K562 (cell line): ENCODE data around the gene TUBB1. TPM values are rescaled to one million over a fixed set of nuclear protein-coding genes. Genes with fewer than 3 reads are reported as not detected.

ENCODE experiments used
- CHCHD3 ChIP-seq: fragments of 250-450 bp; sonication (Bioruptor Pico); IDR thresholded peaks from 2 replicates; pipeline ENCODE4 v2.1.2; 2022; ENCODE audit warnings: mild to moderate bottlenecking
- DMBX1 ChIP-seq: fragments of 250-450 bp; sonication (Bioruptor Pico); IDR thresholded peaks from 2 replicates; pipeline ENCODE4 v1.8.0; 2022; ENCODE audit warnings: inconsistent platforms, mild to moderate bottlenecking, moderate library complexity, borderline replicate concordance
- DNMT1 ChIP-seq: fragments of 450-650 bp; IDR thresholded peaks from 2 replicates; pipeline ENCODE4 v1.6.1; 2016; ENCODE audit warnings: antibody characterized with exemption, mild to moderate bottlenecking
- ETV6 ChIP-seq, 3 experiments: fragments of 150-350 bp in 1 of 3; sonication (generic) in 1 of 3; formaldehyde crosslinking in 1 of 3; IDR thresholded peaks; 2 replicates each; pipeline versions ENCODE4 v1.6.1 to v1.8.0; 2014 to 2022; ENCODE audit warnings: borderline replicate concordance in 2 of 3, low read depth in 2 of 3, antibody characterized with exemption in 1 of 3, low read length in 1 of 3, mild to moderate bottlenecking in 1 of 3, missing genetic modification reagents in 1 of 3
- HDAC3 ChIP-seq: fragments of 450-650 bp; IDR thresholded peaks from 2 replicates; pipeline ENCODE4 v1.6.1; 2018; ENCODE audit warnings: borderline replicate concordance, mild to moderate bottlenecking, moderate library complexity; ENCODE audit not compliant: partially characterized antibody
- HEY1 ChIP-seq: fragments of 250-450 bp; sonication (Bioruptor Pico); IDR thresholded peaks from 2 replicates; pipeline ENCODE4 v1.5.0; 2020; ENCODE audit warnings: mild to moderate bottlenecking, moderate library complexity, borderline replicate concordance
- MIER1 ChIP-seq: fragments of 450-650 bp; IDR thresholded peaks from 2 replicates; pipeline ENCODE4 v1.6.1; 2016; ENCODE audit warnings: antibody characterized with exemption, mild to moderate bottlenecking, low read depth
- NFE2 ChIP-seq: IDR thresholded peaks from 2 replicates; pipeline ENCODE4 v1.6.1; 2014; ENCODE audit warnings: antibody characterized with exemption, low read depth
- PATZ1 ChIP-seq: fragments of 250-450 bp; sonication (Bioruptor Pico); IDR thresholded peaks from 2 replicates; pipeline ENCODE4 v1.5.0; 2020; ENCODE audit warnings: mild to moderate bottlenecking, borderline replicate concordance
- PHF21A ChIP-seq: fragments of 450-650 bp; IDR thresholded peaks from 2 replicates; pipeline ENCODE4 v1.6.1; 2017; ENCODE audit warnings: low read depth, borderline replicate concordance
- RBM17 ChIP-seq: fragments of 200-400 bp; formaldehyde crosslinking; IDR thresholded peaks from 2 replicates; pipeline ENCODE4 v1.6.1; 2017; ENCODE audit warnings: low read depth, mild to moderate bottlenecking, low read length, borderline replicate concordance
- RCOR1 ChIP-seq, 2 experiments: IDR thresholded peaks; 2 replicates each; pipeline ENCODE4 v1.6.1; 2012; ENCODE audit warnings: low read depth in 2 of 2, low read length in 2 of 2, borderline replicate concordance in 1 of 2, improper control_type of control experiment in 1 of 2
- SMARCE1 ChIP-seq: fragments of 450-650 bp; IDR thresholded peaks from 2 replicates; pipeline ENCODE4 v1.7.1; 2016; ENCODE audit warnings: mild to moderate bottlenecking
- TCF3 ChIP-seq: sonication (generic); formaldehyde crosslinking; IDR thresholded peaks from 2 replicates; pipeline ENCODE4 v1.4.0; 2020; ENCODE audit warnings: mild to moderate bottlenecking, missing genetic modification reagents
- TSC22D4 ChIP-seq: fragments of 450-650 bp; IDR thresholded peaks from 2 replicates; pipeline ENCODE4 v1.6.1; 2016; ENCODE audit warnings: missing genetic modification characterization, missing biosample characterization, control low read depth
- ZBTB17 ChIP-seq: fragments of 450-650 bp; formaldehyde crosslinking; IDR thresholded peaks from 2 replicates; pipeline ENCODE4 v1.4.0; 2020; ENCODE audit warnings: mild to moderate bottlenecking
- ZEB2 ChIP-seq: fragments of 450-650 bp; IDR thresholded peaks from 2 replicates; pipeline ENCODE4 v1.6.1; 2016
- ZHX1 ChIP-seq: fragments of 150-350 bp; conservative IDR thresholded peaks from 2 replicates; pipeline ENCODE4 v1.6.1; 2014; ENCODE audit warnings: low read length
- ZNF507 ChIP-seq: conservative IDR thresholded peaks from 2 replicates; pipeline ENCODE4 v1.6.1; 2017; ENCODE audit warnings: missing genetic modification characterization, missing compliant biosample characterization
- ZNF57 ChIP-seq: fragments of 450-650 bp; formaldehyde crosslinking; IDR thresholded peaks from 2 replicates; pipeline ENCODE4 v1.4.0; 2020; ENCODE audit warnings: mild to moderate bottlenecking, moderate library complexity
- polyA plus RNA-seq, 8 experiments: library from polyadenylated mRNA; depleted of rRNA in 4 of 8; stranded (reverse) in 5 of 8; unstranded in 3 of 8; fragments of >200 nt; fragmentation: Nextera tagmentation in 2 of 8; fragmentation: Illumina TruSeq in 1 of 8; extraction: Ambion mirVana in 2 of 8; extraction: Trizol in 1 of 8; gene quantifications; 2 replicates each; pipeline versions ENCODE4 v1.2.1 to v1.2.3, GENCODE V29; 2011 to 2014; ENCODE audit warnings: inconsistent platforms in 1 of 8, missing spikeins in 1 of 8
- total RNA-seq, 7 experiments: library from RNA; depleted of rRNA in 6 of 7; stranded (reverse); fragments of >200 nt in 6 of 7; fragmentation: Illumina TruSeq in 2 of 7; extraction: Trizol in 2 of 7; gene quantifications; 2 replicates each; pipeline versions ENCODE4 v1.2.1 to v1.2.3, GENCODE V29; 2011 to 2021; ENCODE audit warnings: low replicate concordance in 1 of 7
- TF ChIP-seq, protein P1 (sequence below): sonication (generic); formaldehyde crosslinking; IDR thresholded peaks from 2 replicates; pipeline ENCODE4 v1.9.0; 2022; ENCODE audit warnings: mild to moderate bottlenecking, missing genetic modification reagents
- TF ChIP-seq, protein P2 (sequence below): sonication (generic); IDR thresholded peaks from 2 replicates; pipeline ENCODE4 v1.6.1; 2016

Gene TUBB1
- total and polyA plus RNA-seq, 9 of the 15 experiments (the other 6 are each of a cell fraction or from before 2014, with no cell fraction given) = 1.5 to 3.9 (median 2.4) TPM

DNA sequence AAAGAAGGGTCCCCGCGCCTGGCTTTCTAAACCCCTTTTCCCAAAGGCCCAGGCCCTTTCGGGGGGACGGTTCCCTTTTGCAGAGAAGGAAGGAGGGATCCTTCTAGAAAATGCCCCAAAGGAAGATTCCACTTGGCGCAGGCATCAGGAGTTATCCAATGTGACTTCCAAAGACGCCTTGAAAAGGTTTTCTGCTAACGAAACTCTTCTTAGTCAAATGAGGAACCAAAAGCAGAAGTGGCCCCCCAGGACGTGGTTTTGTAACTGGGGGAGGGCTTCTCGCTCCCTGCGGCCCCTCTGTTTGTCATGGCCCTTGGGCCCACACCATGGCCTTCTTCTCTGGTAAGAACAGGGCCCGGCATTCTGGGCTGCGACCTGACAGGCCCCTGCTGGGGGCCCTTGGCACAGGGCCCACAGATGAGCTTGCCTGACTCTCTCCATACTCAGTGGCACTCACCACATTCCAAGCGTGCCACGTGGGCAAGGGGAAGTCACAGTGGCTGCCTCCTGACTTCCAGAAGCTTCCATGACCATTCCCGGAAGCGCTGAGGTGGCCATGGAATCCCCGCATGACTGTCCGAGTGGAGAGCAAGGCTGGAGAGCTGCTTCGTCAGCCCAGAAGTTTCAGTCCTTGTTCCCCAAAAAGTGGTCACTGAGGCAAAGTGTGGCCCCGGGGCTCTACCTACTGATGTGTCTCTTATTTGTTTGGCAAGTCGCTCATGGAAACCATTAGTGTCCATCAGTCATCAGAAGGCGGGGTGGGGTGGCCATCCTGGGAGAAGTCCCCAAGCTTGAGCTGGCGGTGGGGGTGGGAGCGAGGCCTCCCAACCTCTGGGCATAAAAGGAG is 11.3 kb upstream of the TUBB1 start (continued):
- no peak for TF ChIP-seq ZHX1
- no peak for TF ChIP-seq TSC22D4 (tag)
- 0 out of 2 replicates have a peak, but pooled peaks have one; percentile 38 for TF ChIP-seq MIER1
- no peak for TF ChIP-seq CHCHD3
- TF ChIP-seq ZBTB17 (CRISPR knock-in tag) = no peak
- no peak for TF ChIP-seq DMBX1
- TF ChIP-seq PATZ1 (CRISPR knock-in tag) = peak; percentile 71; the same call in 1 of the 2 replicates
- TF ChIP-seq HEY1 = no peak
- no peak for TF ChIP-seq ZEB2
- TF ChIP-seq RBM17 = no peak
- TF ChIP-seq SMARCE1 = peak; percentile 66; the same call in 1 of the 2 replicates
- TF ChIP-seq ZNF57 = no peak
- TF ChIP-seq PHF21A = no peak
- TF ChIP-seq, protein P1, sequence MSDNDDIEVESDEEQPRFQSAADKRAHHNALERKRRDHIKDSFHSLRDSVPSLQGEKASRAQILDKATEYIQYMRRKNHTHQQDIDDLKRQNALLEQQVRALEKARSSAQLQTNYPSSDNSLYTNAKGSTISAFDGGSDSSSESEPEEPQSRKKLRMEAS (CRISPR knock-in tag) = peak; percentile 63; the same call in 1 of the 2 replicates
- no peak; the same call in 1 of the 2 replicates for TF ChIP-seq TCF3 (CRISPR knock-in tag)
- no peak for TF ChIP-seq ZNF507 (tag)
- TF ChIP-seq HDAC3 = no peak
- no peak for TF ChIP-seq NFE2
- no peak for TF ChIP-seq RCOR1 (IDR thresholded peaks at IDR 0.05; ENCODE audit: borderline replicate concordance in 1 of 2, low read depth in 2 of 2, low read length in 2 of 2)
- TF ChIP-seq ETV6 (IDR thresholded peaks at IDR 0.05; ENCODE audit: borderline replicate concordance in 1 of 2, low read depth in 2 of 2, low read length in 1 of 2) = no peak
- TF ChIP-seq ETV6 (CRISPR knock-in tag; IDR thresholded peaks at IDR 0.05; ENCODE audit: borderline replicate concordance) = no peak; the same call in 1 of the 2 replicates
- TF ChIP-seq, protein P2, sequence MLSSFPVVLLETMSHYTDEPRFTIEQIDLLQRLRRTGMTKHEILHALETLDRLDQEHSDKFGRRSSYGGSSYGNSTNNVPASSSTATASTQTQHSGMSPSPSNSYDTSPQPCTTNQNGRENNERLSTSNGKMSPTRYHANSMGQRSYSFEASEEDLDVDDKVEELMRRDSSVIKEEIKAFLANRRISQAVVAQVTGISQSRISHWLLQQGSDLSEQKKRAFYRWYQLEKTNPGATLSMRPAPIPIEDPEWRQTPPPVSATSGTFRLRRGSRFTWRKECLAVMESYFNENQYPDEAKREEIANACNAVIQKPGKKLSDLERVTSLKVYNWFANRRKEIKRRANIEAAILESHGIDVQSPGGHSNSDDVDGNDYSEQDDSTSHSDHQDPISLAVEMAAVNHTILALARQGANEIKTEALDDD = no peak
- no peak for TF ChIP-seq DNMT1
